ENCODE measurements around the gene NCOA5. TPM values are rescaled to one million over a fixed set of nuclear protein-coding genes. Genes with fewer than 3 reads are reported as not detected.

The NCOA5 gene
- total and polyA plus RNA-seq, 12 donors: 7.6 to 22.5 (median 11.5) TPM

- Histone ChIP-seq H3K27ac (no peak overlapping the region), H3K9me3 (no peaks in the 10 kb centered on the region), H3K27me3 (no peaks in the 10 kb centered on the region), H3K36me3 (peaks cover 0 to 61% (median 22%) of the 10 kb centered on the region in 9 donors), H3K4me1 (peaks cover 4 to 46% (median 34%) of the 10 kb centered on the region in 9 donors), H3K4me3 (no peak overlapping the region)
- no peak for DNase-seq
- no peak for ATAC-seq
- TF ChIP-seq CTCF (IDR thresholded peaks at IDR 0.05): no peak
- WGBS, 2 donors: 81 to 84% methylated on average over 7 of the region's 7 CpGs
- intact Hi-C loops (cut with DNase I): no loop called here
These were observed 10.8 kb downstream of the NCOA5 start for GRCh38 chr20:46078954-46079353.

- TF ChIP-seq CTCF (IDR thresholded peaks at IDR 0.05): no peak
- DNase-seq (no peak), ATAC-seq (no peak)
- H3K9me3 ChIP-seq: no peaks in the 10 kb centered on the region
- WGBS, 2 donors: 94 to 95% methylated on average over 8 of the region's 8 CpGs
- no peak overlapping the region for H3K4me3 ChIP-seq
- H3K27me3 ChIP-seq: no peaks in the 10 kb centered on the region
- peaks cover 0 to 73% (median 22%) of the 10 kb centered on the region in 9 donors for H3K36me3 ChIP-seq
- intact Hi-C loops (cut with DNase I): no loop called here
- peaks cover 0 to 46% (median 25%) of the 10 kb centered on the region in 9 donors for H3K4me1 ChIP-seq
- no peak overlapping the region for H3K27ac ChIP-seq
These were observed 12.0 kb downstream of the NCOA5 start for GRCh38 chr20:46077642-46078305.

GRCh38 chr20:46076806-46077205 lies 13.0 kb downstream of the NCOA5 start:
- Histone ChIP-seq H3K4me1 (peaks cover 0 to 36% (median 16%) of the 10 kb centered on the region in 9 donors), H3K4me3 (no peak overlapping the region), H3K27me3 (no peaks in the 10 kb centered on the region), H3K36me3 (peaks cover 0 to 74% (median 22%) of the 10 kb centered on the region in 9 donors), H3K9me3 (no peaks in the 10 kb centered on the region), H3K27ac (no peak overlapping the region)
- no peak for DNase-seq
- ATAC-seq: no peak
- WGBS, 2 donors: 86 to 93% methylated on average over 7 of the region's 7 CpGs
- intact Hi-C loops (cut with DNase I): no loop called here
- no peak for TF ChIP-seq CTCF (IDR thresholded peaks at IDR 0.05)

- H3K27ac ChIP-seq: no peak overlapping the region
- H3K27me3 ChIP-seq: no peaks in the 10 kb centered on the region
- peaks cover 0 to 80% (median 28%) of the 10 kb centered on the region in 9 donors for H3K36me3 ChIP-seq
- H3K4me3 ChIP-seq: no peak overlapping the region
- TF ChIP-seq CTCF (IDR thresholded peaks at IDR 0.05): no peak
- no peaks in the 10 kb centered on the region for H3K9me3 ChIP-seq
- intact Hi-C loops (cut with DNase I): no loop called here
- peaks cover 0 to 20% (median 0%) of the 10 kb centered on the region in 9 donors for H3K4me1 ChIP-seq
- 60 to 76% methylated on average over 3 of the region's 3 CpGs for WGBS, 2 donors
- ATAC-seq (no peak), DNase-seq (no peak)
These were observed 15.8 kb downstream of the NCOA5 start for GRCh38 chr20:46074006-46074405.
